ENCODE measurements around the gene B3GNT7. TPM values are rescaled to one million over a fixed set of nuclear protein-coding genes. Genes with fewer than 3 reads are reported as not detected.

The B3GNT7 gene
- total RNA-seq, 1 donor from 2014 or later: 1.8 TPM

DNA sequence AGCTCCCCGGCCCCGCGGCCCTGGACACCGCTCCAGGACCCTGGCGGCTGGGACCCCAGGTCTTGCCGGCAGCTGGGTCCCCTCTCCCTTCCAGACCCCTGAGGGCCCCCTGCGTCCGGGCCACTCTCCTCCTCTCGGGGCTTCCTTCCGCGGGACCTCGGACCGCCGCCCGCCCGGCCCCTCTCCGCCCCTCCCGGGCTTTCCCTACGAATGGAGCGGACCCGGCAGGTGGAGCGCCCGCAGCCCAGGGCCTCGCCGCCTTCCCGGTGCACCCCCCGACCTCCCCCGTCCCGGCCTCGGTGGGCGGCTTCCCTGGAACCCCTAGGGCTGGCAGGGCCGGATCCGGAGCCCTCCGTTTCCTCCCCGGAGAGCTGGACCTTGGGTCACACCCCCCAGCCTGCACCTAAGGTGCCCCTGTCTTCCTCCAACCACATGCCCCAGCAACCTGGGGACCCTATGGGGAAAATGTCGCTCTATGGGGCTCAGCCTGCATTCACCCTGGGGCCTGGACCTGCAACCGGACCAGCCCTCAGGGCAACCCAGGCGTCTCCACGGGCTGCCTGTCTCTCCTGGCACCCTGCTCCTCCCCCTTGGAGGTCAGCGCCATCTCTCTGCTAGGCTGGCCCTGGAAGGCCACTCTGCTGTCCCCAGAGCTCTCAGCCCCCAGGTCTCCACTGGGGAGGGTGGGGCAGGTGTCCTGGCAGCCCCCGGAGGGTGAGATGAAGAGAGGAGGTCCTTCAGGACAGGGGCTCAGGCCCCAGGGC is 730 bp downstream of the B3GNT7 start:
- Mint-ChIP-seq H3K27ac (ENCODE audit: unreplicated experiment) (no peak overlapping the region), H3K4me1 (ENCODE audit: low read depth) (peaks cover 18% of the 10 kb centered on the region), H3K9me3 (ENCODE audit: low read depth) (no peaks in the 10 kb centered on the region), H3K36me3 (ENCODE audit: low read depth) (peaks cover 2% of the 10 kb centered on the region), H3K4me3 (ENCODE audit: unreplicated experiment) (peak overlapping the region; percentile 59), H3K27me3 (ENCODE audit: low read depth) (no peaks in the 10 kb centered on the region)
- TF ChIP-seq, protein P1, sequence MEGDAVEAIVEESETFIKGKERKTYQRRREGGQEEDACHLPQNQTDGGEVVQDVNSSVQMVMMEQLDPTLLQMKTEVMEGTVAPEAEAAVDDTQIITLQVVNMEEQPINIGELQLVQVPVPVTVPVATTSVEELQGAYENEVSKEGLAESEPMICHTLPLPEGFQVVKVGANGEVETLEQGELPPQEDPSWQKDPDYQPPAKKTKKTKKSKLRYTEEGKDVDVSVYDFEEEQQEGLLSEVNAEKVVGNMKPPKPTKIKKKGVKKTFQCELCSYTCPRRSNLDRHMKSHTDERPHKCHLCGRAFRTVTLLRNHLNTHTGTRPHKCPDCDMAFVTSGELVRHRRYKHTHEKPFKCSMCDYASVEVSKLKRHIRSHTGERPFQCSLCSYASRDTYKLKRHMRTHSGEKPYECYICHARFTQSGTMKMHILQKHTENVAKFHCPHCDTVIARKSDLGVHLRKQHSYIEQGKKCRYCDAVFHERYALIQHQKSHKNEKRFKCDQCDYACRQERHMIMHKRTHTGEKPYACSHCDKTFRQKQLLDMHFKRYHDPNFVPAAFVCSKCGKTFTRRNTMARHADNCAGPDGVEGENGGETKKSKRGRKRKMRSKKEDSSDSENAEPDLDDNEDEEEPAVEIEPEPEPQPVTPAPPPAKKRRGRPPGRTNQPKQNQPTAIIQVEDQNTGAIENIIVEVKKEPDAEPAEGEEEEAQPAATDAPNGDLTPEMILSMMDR (IDR thresholded peaks at IDR 0.05): no peak
- no peak for DNase-seq (ENCODE audit: low spot score)

DNA sequence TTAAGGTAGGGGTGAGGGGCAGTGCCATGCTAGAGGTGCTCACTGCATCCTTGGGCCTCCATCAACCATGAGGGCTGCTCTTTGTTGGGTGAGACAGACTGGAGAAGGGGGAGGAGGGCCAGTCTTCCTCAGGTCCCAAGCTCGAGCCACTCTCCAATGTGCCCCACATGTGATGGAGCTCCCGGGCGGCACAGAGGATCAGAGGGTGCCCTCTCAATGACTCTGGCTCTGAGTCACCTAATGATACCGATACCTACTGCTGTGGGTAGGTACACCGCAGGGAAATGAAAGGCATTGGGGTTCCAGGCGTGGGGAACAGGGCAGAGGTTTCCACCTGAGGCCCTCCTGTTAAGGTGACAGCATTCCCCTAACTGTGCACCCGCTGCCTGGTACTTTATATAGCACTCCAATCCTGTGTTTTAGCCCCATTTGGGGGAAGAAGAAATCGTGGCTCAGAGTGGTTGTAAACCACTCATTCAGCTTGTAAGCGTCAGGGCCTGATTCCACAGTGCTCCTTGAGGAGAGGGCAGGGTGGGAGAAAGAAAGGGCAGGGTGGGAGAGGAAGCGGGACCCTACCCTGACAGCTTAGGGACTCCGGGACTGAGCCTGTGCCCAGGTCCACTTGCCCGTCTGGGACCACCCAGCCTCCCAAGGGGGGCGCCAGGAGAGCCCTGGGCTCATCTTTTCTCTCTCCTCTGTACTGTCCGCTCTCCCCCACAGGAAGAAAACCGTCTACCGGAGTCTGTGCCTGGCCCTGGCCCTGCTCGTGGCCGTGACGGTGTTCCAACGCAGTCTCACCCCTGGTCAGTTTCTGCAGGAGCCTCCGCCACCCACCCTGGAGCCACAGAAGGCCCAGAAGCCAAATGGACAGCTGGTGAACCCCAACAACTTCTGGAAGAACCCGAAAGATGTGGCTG is 1.8 kb downstream of the B3GNT7 start:
- Mint-ChIP-seq H3K36me3 (ENCODE audit: low read depth) (no peaks in the 10 kb centered on the region), H3K27ac (ENCODE audit: unreplicated experiment) (no peak overlapping the region), H3K4me3 (ENCODE audit: unreplicated experiment) (peak overlapping the region; percentile 23), H3K27me3 (ENCODE audit: low read depth) (no peaks in the 10 kb centered on the region), H3K4me1 (ENCODE audit: low read depth) (peaks cover 18% of the 10 kb centered on the region), H3K9me3 (ENCODE audit: low read depth) (no peaks in the 10 kb centered on the region)
- no peak for DNase-seq (ENCODE audit: low spot score)
- TF ChIP-seq, protein P1 (IDR thresholded peaks at IDR 0.05): no peak

DNA sequence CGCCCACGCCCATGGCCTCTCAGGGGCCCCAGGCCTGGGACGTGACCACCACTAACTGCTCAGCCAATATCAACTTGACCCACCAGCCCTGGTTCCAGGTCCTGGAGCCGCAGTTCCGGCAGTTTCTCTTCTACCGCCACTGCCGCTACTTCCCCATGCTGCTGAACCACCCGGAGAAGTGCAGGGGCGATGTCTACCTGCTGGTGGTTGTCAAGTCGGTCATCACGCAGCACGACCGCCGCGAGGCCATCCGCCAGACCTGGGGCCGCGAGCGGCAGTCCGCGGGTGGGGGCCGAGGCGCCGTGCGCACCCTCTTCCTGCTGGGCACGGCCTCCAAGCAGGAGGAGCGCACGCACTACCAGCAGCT is 2.4 kb downstream of the B3GNT7 start:
- peaks cover 19% of the 10 kb centered on the region for H3K4me1 Mint-ChIP-seq (ENCODE audit: low read depth)
- H3K27me3 Mint-ChIP-seq (ENCODE audit: low read depth): no peaks in the 10 kb centered on the region
- no peak overlapping the region for H3K4me3 Mint-ChIP-seq (ENCODE audit: unreplicated experiment)
- TF ChIP-seq, protein P1 (IDR thresholded peaks at IDR 0.05): no peak
- DNase-seq (ENCODE audit: low spot score): no peak
- H3K27ac Mint-ChIP-seq (ENCODE audit: unreplicated experiment): no peak overlapping the region
- no peaks in the 10 kb centered on the region for H3K9me3 Mint-ChIP-seq (ENCODE audit: low read depth)
- H3K36me3 Mint-ChIP-seq (ENCODE audit: low read depth): no peaks in the 10 kb centered on the region

DNA sequence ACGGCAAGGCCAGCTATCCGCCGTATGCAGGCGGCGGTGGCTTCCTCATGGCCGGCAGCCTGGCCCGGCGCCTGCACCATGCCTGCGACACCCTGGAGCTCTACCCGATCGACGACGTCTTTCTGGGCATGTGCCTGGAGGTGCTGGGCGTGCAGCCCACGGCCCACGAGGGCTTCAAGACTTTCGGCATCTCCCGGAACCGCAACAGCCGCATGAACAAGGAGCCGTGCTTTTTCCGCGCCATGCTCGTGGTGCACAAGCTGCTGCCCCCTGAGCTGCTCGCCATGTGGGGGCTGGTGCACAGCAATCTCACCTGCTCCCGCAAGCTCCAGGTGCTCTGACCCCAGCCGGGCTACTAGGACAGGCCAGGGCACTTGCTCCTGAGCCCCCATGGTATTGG is 3.1 kb downstream of the B3GNT7 start:
- H3K27me3 Mint-ChIP-seq (ENCODE audit: low read depth): no peaks in the 10 kb centered on the region
- peaks cover 25% of the 10 kb centered on the region for H3K4me1 Mint-ChIP-seq (ENCODE audit: low read depth)
- DNase-seq (ENCODE audit: low spot score): no peak
- H3K36me3 Mint-ChIP-seq (ENCODE audit: low read depth): no peaks in the 10 kb centered on the region
- H3K27ac Mint-ChIP-seq (ENCODE audit: unreplicated experiment): no peak overlapping the region
- H3K9me3 Mint-ChIP-seq (ENCODE audit: low read depth): no peaks in the 10 kb centered on the region
- TF ChIP-seq, protein P1 (IDR thresholded peaks at IDR 0.05): no peak
- H3K4me3 Mint-ChIP-seq (ENCODE audit: unreplicated experiment): no peak overlapping the region

DNA sequence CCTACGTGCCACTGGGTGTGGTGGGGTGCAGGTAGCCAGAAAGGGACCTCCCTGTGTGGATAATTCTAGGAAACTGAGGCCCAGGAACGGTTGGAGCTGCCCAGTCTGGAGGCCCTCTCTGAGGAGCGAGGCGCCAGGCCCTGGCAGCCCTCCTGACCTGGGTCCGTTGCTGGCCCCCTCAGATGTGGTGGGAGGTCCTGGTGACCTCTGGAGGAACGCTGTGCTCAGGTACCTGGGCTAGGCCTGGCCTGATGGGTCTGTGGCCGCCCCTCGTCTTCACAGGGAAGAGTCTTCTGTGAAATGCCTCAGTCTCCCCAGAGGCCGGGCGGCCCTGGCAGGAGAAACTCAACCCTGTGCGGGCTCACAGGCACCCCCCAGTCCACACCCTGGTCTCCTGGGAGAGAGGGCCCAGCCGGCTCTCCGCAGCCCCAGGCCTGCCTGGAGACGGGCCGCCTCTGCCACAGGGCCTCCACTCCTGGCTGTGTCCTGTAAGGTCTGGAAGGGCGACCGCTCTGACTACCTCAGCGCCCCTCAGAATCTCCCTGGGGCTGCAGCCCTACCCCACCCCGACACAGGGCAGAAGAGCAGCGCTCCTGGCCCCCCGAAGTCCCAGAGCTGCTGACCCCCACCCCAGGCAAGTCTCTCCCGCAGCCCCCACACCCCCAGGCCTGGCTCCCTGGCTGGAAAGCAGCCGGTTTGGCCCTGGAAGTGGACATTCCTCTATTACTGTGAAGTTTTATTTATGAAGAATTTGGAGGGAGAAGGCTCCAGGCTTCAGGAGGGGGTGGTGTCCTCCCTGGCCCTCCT is 3.7 kb downstream of the B3GNT7 start:
- H3K36me3 Mint-ChIP-seq (ENCODE audit: low read depth): no peaks in the 10 kb centered on the region
- no peak overlapping the region for H3K27ac Mint-ChIP-seq (ENCODE audit: unreplicated experiment)
- no peaks in the 10 kb centered on the region for H3K27me3 Mint-ChIP-seq (ENCODE audit: low read depth)
- H3K9me3 Mint-ChIP-seq (ENCODE audit: low read depth): no peaks in the 10 kb centered on the region
- no peak overlapping the region for H3K4me3 Mint-ChIP-seq (ENCODE audit: unreplicated experiment)
- H3K4me1 Mint-ChIP-seq (ENCODE audit: low read depth): peaks cover 29% of the 10 kb centered on the region
- no peak for DNase-seq (ENCODE audit: low spot score)
- TF ChIP-seq, protein P1 (IDR thresholded peaks at IDR 0.05): no peak
